Loucy (cell line): ENCODE measurements around the gene TMEM271.

Source experiments
- H2AFZ ChIP-seq: fragments of 200-600 bp; sonication (generic); 2 replicates; pipeline ENCODE4 v1.6.0; 2016; ENCODE audit warnings: antibody characterized with exemption, mild to moderate bottlenecking, low read length, moderate library complexity
- H3F3A ChIP-seq: fragments of 200-600 bp; 2 replicates; pipeline ENCODE4 v1.6.0; 2016; ENCODE audit warnings: antibody characterized with exemption, low read depth, mild to moderate bottlenecking
- H3K27me3 ChIP-seq: fragments of 200-600 bp; sonication (generic); 2 replicates; pipeline ENCODE4 v1.6.1; 2014; ENCODE audit warnings: low read length, mild to moderate bottlenecking; ENCODE audit not compliant: insufficient read depth, poor library complexity, severe bottlenecking
- H3K36me3 ChIP-seq: fragments of 200-600 bp; sonication (generic); 2 replicates; pipeline ENCODE4 v1.6.1; 2016; ENCODE audit warnings: low read length; ENCODE audit not compliant: insufficient read depth
- H3K4me1 ChIP-seq: fragments of 200-600 bp; sonication (generic); 2 replicates; pipeline ENCODE4 v1.5.1; 2014; ENCODE audit warnings: low read length, mild to moderate bottlenecking; ENCODE audit not compliant: insufficient read depth, poor library complexity, severe bottlenecking
- H3K4me2 ChIP-seq: fragments of 200-600 bp; sonication (generic); 2 replicates; pipeline ENCODE4 v1.6.0; 2014; ENCODE audit warnings: antibody characterized with exemption, low read length, low read depth, mild to moderate bottlenecking; ENCODE audit not compliant: poor library complexity, severe bottlenecking
- H3K4me3 ChIP-seq: fragments of 200-600 bp; sonication (generic); 2 replicates; pipeline ENCODE4 v1.5.1; 2014; ENCODE audit warnings: low read length, mild to moderate bottlenecking, mixed read lengths; ENCODE audit not compliant: poor library complexity, severe bottlenecking
- H3K79me2 ChIP-seq: fragments of 200-600 bp; sonication (generic); 2 replicates; pipeline ENCODE4 v1.6.1; 2014; ENCODE audit warnings: low read length; ENCODE audit not compliant: insufficient read depth
- H3K9ac ChIP-seq: fragments of 200-600 bp; sonication (generic); 2 replicates; pipeline ENCODE4 v1.6.0; 2014; ENCODE audit warnings: mild to moderate bottlenecking, low read depth, low read length, moderate library complexity; ENCODE audit not compliant: poor library complexity, severe bottlenecking
- H3K9me2 ChIP-seq: fragments of 200-600 bp; sonication (generic); replicated peaks from 2 replicates; pipeline ENCODE4 v1.6.1; 2016; ENCODE audit warnings: low read depth, low read length, mixed read lengths
- H3K9me3 ChIP-seq: fragments of 200-600 bp; sonication (generic); 2 replicates; pipeline ENCODE4 v1.6.1; 2014; ENCODE audit warnings: mild to moderate bottlenecking, antibody characterized with exemption, low read length, low read depth; ENCODE audit not compliant: insufficient read depth
- H4K20me1 ChIP-seq: fragments of 200-600 bp; sonication (generic); 2 replicates; pipeline ENCODE4 v1.6.0; 2014; ENCODE audit warnings: antibody characterized with exemption, low read length, mild to moderate bottlenecking; ENCODE audit not compliant: insufficient read depth, poor library complexity, severe bottlenecking
- CTCF ChIP-seq: fragments of 200-600 bp; sonication (generic); conservative IDR thresholded peaks from 2 replicates; pipeline ENCODE4 v1.5.1; 2014; ENCODE audit warnings: mild to moderate bottlenecking, antibody characterized with exemption, low read length
- EZH2phosphoT487 ChIP-seq: fragments of 200-600 bp; IDR thresholded peaks from 2 replicates; pipeline ENCODE4 v1.6.1; 2018; ENCODE audit warnings: antibody characterized with exemption, mild to moderate bottlenecking, moderate library complexity, borderline replicate concordance

TMEM271 gene

GRCh38 chr4:568962-569361 lies 7.1 kb downstream of the TMEM271 start:
- Histone ChIP-seq H3K9ac (no peak overlapping the region), H3K36me3 (no peaks in the 10 kb centered on the region), H3K9me3 (peaks cover 19% of the 10 kb centered on the region; the same call in 1 of the 2 replicates), H4K20me1 (no peaks in the 10 kb centered on the region), H3K4me2 (no peak overlapping the region), H2AFZ (no peak overlapping the region), H3K4me3 (no peak overlapping the region), H3F3A (no peaks in the 10 kb centered on the region), H3K27me3 (no peaks in the 10 kb centered on the region), H3K4me1 (no peaks in the 10 kb centered on the region), H3K79me2 (no peaks in the 10 kb centered on the region), H3K9me2 (no peaks in the 10 kb centered on the region)
- TF ChIP-seq CTCF (no peak), EZH2phosphoT487 (no peak)

- H3K9me3 ChIP-seq: peaks cover 20% of the 10 kb centered on the region; the same call in 1 of the 2 replicates
- H3F3A ChIP-seq: no peaks in the 10 kb centered on the region
- no peaks in the 10 kb centered on the region for H3K4me1 ChIP-seq
- no peak for TF ChIP-seq EZH2phosphoT487
- TF ChIP-seq CTCF: no peak
- H3K4me2 ChIP-seq: no peak overlapping the region
- no peak overlapping the region for H2AFZ ChIP-seq
- H3K79me2 ChIP-seq: no peaks in the 10 kb centered on the region
- H4K20me1 ChIP-seq: no peaks in the 10 kb centered on the region
- H3K9ac ChIP-seq: no peak overlapping the region
- H3K9me2 ChIP-seq: no peaks in the 10 kb centered on the region
- no peak overlapping the region for H3K4me3 ChIP-seq
- H3K27me3 ChIP-seq: no peaks in the 10 kb centered on the region
- H3K36me3 ChIP-seq: no peaks in the 10 kb centered on the region
These were observed 7.8 kb downstream of the TMEM271 start for GRCh38 chr4:568351-568652.

- no peak overlapping the region for H2AFZ ChIP-seq
- H3K4me2 ChIP-seq: no peak overlapping the region
- H3K4me1 ChIP-seq: no peaks in the 10 kb centered on the region
- H3K9me3 ChIP-seq: peaks cover 23% of the 10 kb centered on the region; the same call in 1 of the 2 replicates
- no peaks in the 10 kb centered on the region for H4K20me1 ChIP-seq
- no peaks in the 10 kb centered on the region for H3K27me3 ChIP-seq
- no peak overlapping the region for H3K4me3 ChIP-seq
- no peaks in the 10 kb centered on the region for H3K79me2 ChIP-seq
- no peaks in the 10 kb centered on the region for H3K36me3 ChIP-seq
- H3K9ac ChIP-seq: no peak overlapping the region
- TF ChIP-seq CTCF (no peak), EZH2phosphoT487 (no peak)
- no peaks in the 10 kb centered on the region for H3K9me2 ChIP-seq
- no peaks in the 10 kb centered on the region for H3F3A ChIP-seq
These were observed 8.4 kb downstream of the TMEM271 start for GRCh38 chr4:567457-568350.
